Endometrial microvascular endothelial cells (primary cell): ENCODE data around the gene LRP8. TPM values are rescaled to one million over a fixed set of nuclear protein-coding genes. Genes with fewer than 3 reads are reported as not detected.

Experiments
- in situ Hi-C: cut with HindIII; loops from 2 replicates; pipeline ENCODE4 v1.10.0; 2017; ENCODE audit warnings: low sequenced_read_pairs, low pct_unique_long_range_greater_than_20kb; ENCODE audit errors: inconsistent ontology term
- total RNA-seq: library from RNA; depleted of rRNA; stranded (reverse); fragments of >200 nt; gene quantifications from one replicate; pipeline ENCODE4 v1.2.3, GENCODE V29; 2015; ENCODE audit errors: inconsistent ontology term

The LRP8 gene
- 44.5 TPM for total RNA-seq

GRCh38 chr1:53328009-53328461 lies at the start of gene LRP8:
Gene LRP8 (minus strand): TSS chr1:53328070. CDS start chr1:53327912, 158 bp downstream.
- in situ Hi-C loops = no loop called here

- in situ Hi-C loops = no loop called here
These were observed 49.6 kb upstream of the LRP8 start for GRCh38 chr1:53377438-53377841.

GRCh38 chr1:53376742-53377437 lies 49.0 kb upstream of the LRP8 start:
- in situ Hi-C loops = no loop called here

DNA sequence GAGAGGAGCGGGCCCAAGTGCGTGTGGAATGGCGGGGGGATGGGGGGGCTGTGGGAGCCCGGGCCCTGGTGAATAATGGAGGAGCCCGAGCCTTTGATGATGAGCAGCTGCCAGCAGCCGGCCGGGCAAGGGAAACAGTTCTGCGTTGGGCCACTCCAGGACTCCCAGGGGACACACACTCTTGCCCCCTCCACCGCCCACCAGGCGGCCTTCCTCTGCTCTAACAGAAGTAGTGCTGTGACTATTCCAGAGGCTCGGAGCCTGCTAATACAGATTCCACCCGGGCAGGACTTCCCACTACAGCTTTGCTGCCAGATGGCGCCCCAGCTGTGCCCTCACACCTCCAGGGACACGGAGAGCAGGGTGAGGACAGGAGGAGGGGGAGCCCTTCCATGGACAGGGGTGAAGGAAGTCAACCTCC lies 48.2 kb upstream of the LRP8 start:
- in situ Hi-C loops = no loop called here

- in situ Hi-C loops = no loop called here
These were observed 47.6 kb upstream of the LRP8 start for GRCh38 chr1:53375440-53375839.

- in situ Hi-C loops = no loop called here
These were observed 45.4 kb upstream of the LRP8 start for GRCh38 chr1:53373246-53373645.

- in situ Hi-C loops = no loop called here
These were observed 44.7 kb upstream of the LRP8 start for GRCh38 chr1:53372501-53372951.

GRCh38 chr1:53371851-53372250 lies 44.0 kb upstream of the LRP8 start:
- in situ Hi-C loops = no loop called here

- in situ Hi-C loops = no loop called here
These were observed 43.3 kb upstream of the LRP8 start for GRCh38 chr1:53371121-53371666.

GRCh38 chr1:53370369-53370961 lies 42.6 kb upstream of the LRP8 start:
- in situ Hi-C loops = no loop called here

GRCh38 chr1:53369761-53370160 lies 41.9 kb upstream of the LRP8 start:
- in situ Hi-C loops = no loop called here

DNA sequence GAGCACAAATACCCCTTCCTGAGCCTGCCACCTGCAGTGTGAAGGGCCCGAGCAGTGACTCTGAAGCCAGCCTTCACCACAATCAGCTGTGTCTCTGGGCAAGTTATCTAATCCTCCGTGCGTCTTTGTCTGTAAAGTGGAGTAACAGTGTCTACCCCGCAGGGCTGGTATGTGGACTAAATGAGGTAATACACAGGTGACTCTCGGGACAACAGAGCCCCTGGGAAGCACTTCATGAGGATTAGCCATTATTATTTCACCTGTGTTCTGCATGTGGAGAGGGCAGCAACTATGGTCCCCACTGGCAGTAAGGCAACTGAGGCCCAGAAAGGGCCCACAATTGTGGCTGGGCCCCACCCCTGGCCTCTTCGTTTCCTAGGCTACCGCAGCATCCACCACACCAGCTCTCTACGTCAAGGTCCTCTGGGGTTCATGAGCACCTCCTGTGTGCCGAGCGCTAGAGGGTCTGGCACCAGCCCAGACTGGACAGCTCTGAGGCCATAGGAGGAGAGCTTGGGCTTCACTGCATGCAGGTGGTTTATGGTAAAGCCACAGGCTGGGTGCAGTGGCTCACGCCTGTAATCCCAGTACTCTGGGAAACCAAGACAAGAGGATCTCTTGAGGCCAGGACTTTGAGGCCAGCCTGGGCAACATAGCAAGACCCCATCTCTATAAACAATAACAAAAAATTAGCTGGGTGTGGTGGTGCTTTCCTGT lies 41.3 kb upstream of the LRP8 start:
- in situ Hi-C loops = no loop called here

GRCh38 chr1:53368314-53369033 lies 40.6 kb upstream of the LRP8 start:
- in situ Hi-C loops = no loop called here

- in situ Hi-C loops = no loop called here
These were observed 39.8 kb upstream of the LRP8 start for GRCh38 chr1:53367503-53368313.

- in situ Hi-C loops = no loop called here
These were observed 39.1 kb upstream of the LRP8 start for GRCh38 chr1:53366901-53367502.

GRCh38 chr1:53365437-53366063 lies 37.7 kb upstream of the LRP8 start:
- in situ Hi-C loops = no loop called here

DNA sequence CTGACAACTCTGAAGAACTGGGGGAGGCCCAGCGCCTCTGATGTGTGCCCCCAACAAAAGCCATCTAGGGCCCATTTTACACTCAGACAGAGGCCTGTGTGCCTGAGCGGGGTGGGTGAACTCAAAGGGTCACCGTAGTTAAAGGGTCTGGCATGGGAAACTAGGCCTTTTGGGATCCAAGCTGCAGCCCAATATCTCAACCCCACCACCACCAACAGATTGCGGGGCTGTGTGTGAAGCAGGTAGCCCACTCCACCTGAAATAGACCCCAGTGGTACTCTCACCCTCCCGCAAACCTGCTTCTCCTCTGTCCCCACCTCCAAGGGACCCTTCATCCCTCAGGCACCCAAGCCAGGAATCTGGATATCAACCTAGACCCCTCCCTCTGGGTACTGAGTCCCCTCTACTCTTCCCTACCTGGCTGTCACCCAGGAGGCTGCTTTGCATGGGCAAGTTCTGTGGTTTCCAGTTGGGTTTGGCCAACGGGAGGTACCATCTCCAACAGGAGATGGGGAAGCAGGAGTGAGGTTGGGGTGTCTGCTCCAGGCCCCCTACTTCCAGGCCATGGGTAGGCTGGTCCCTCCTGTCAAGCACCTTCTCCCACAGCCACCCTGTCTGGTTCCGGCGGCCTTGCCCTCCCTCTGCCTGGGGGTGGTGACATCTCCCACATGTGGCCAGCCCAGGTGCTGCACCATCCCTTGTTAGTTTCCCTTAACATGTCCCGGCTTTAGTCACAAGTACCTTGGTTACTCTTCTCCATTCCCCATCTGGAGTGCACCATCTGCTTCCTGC lies 35.2 kb upstream of the LRP8 start:
- in situ Hi-C loops = no loop called here
